Spleen (tissue), 11 donors: ENCODE data around the gene SPECC1. TPM values are rescaled to one million over a fixed set of nuclear protein-coding genes. Genes with fewer than 3 reads are reported as not detected.

Experiments
- DNase-seq: peaks from one replicate; pipeline ENCODE4 v3.0.0-alpha.2; 2020
- H3K27ac ChIP-seq, 8 donors: fragments of 200-600 bp; sonication (generic) in 7 of 8; 1 replicate in 4 of 8; 2 replicates in 4 of 8; pipeline versions ENCODE4 v1.5.0 to v1.8.0; 2016 to 2021; ENCODE audit warnings: inconsistent platforms in 4 of 8, mild to moderate bottlenecking in 4 of 8, moderate library complexity in 1 of 8
- H3K27me3 ChIP-seq, 7 donors: fragments of 200-600 bp; sonication (generic) in 6 of 7; replicated peaks in 1 of 7; 1 replicate in 4 of 7; 2 replicates in 3 of 7; pipeline versions ENCODE4 v1.5.0 to v1.8.0; 2016 to 2021; ENCODE audit warnings: inconsistent platforms in 3 of 7, mild to moderate bottlenecking in 1 of 7
- H3K36me3 ChIP-seq, 6 donors: fragments of 200-600 bp; sonication (generic) in 5 of 6; 1 replicate in 4 of 6; 2 replicates in 2 of 6; pipeline versions ENCODE4 v1.5.0 to v1.8.0; 2016 to 2021; ENCODE audit warnings: inconsistent platforms in 2 of 6
- H3K4me1 ChIP-seq, 6 donors: fragments of 200-600 bp; sonication (generic) in 5 of 6; 1 replicate in 3 of 6; 2 replicates in 3 of 6; pipeline versions ENCODE4 v1.5.0 to v1.8.0; 2016 to 2021; ENCODE audit warnings: inconsistent platforms in 3 of 6
- H3K4me3 ChIP-seq, 8 donors: fragments of 200-600 bp; sonication (generic) in 7 of 8; 1 replicate in 4 of 8; 2 replicates in 4 of 8; pipeline versions ENCODE4 v1.5.0 to v1.8.0; 2016 to 2021; ENCODE audit warnings: inconsistent platforms in 4 of 8, mild to moderate bottlenecking in 4 of 8, moderate library complexity in 2 of 8
- H3K9me3 ChIP-seq, 8 donors: fragments of 200-600 bp; sonication (generic) in 7 of 8; 1 replicate in 4 of 8; 2 replicates in 4 of 8; pipeline versions ENCODE4 v1.5.0 to v1.8.0; 2016 to 2021; ENCODE audit warnings: inconsistent platforms in 4 of 8
- POLR2A ChIP-seq, 3 donors: fragments of 450-650 bp; IDR thresholded peaks; one replicate each; pipeline ENCODE4 v1.5.1; 2017; ENCODE audit warnings: antibody characterized with exemption in 3 of 3, mild to moderate bottlenecking in 1 of 3
- POLR2AphosphoS5 ChIP-seq, 3 donors: sonication (generic); formaldehyde crosslinking; IDR thresholded peaks; one replicate each; pipeline ENCODE4 v1.5.1; 2017; ENCODE audit warnings: antibody characterized with exemption in 3 of 3
- WGBS, 5 donors: extraction: QIAGEN DNeasy Blood & Tissue Kit in 3 of 5; methylation state at CpG; one replicate each; pipeline versions ENCODE4 v1.1.5 to v1.1.7; 2013 to 2018; 5-methylcytosine and 5-hydroxymethylcytosine counted together
- intact Hi-C: fragments of 100-400 bp; cut with DNase I; formaldehyde crosslinking; loops from one replicate; pipeline ENCODE4 v1.15.0; 2023; ENCODE audit warnings: low total_unique reads
- polyA plus RNA-seq, 3 donors: library from polyadenylated mRNA; stranded (reverse); fragments of 200-250 nt; gene quantifications; one replicate each; pipeline ENCODE4 v1.2.1, GENCODE V29; 2013
- total RNA-seq, 7 donors: library from RNA; depleted of rRNA in 3 of 7; stranded (reverse); fragments of >200 nt in 3 of 7; fragmentation: NEBNext Ultra II Directional in 4 of 7; extraction: Animal tissue kit (Norgen Biotek cat#: 25700) in 4 of 7; gene quantifications; one replicate each; pipeline versions ENCODE4 v1.1.0 to v1.2.1, GENCODE V29; 2016 to 2021
- TF ChIP-seq, protein P1 (sequence below), 11 experiments: fragments of 200-600 bp in 7 of 11; fragments of 450-650 bp in 4 of 11; sonication (generic) in 4 of 11; IDR thresholded peaks in 8 of 11; conservative IDR thresholded peaks in 3 of 11; 1 replicate in 7 of 11; 2 replicates in 4 of 11; pipeline versions ENCODE4 v1.4.0 to v1.8.0; 2016 to 2021; ENCODE audit warnings: antibody characterized with exemption in 11 of 11, inconsistent platforms in 4 of 11, mild to moderate bottlenecking in 1 of 11
- donor health status: healthy with polysubstance abuse.
- donor health status: DM: no; HTN: no; CAD: no; lungs with moderate emphysema.
- donor health status: DM: no; HTN: no; CAD: no.
- donor health status: Bipolar disorder and iron deficiency.
- donor health status: healthy.
- donor health status: DM: no; HTN: no; CAD: no.
- donor health status: DM: yes; HTN: yes; CAD: no.

SPECC1 gene
- total and polyA plus RNA-seq, 10 donors = 7.4 to 129 (median 84.8) TPM

DNA sequence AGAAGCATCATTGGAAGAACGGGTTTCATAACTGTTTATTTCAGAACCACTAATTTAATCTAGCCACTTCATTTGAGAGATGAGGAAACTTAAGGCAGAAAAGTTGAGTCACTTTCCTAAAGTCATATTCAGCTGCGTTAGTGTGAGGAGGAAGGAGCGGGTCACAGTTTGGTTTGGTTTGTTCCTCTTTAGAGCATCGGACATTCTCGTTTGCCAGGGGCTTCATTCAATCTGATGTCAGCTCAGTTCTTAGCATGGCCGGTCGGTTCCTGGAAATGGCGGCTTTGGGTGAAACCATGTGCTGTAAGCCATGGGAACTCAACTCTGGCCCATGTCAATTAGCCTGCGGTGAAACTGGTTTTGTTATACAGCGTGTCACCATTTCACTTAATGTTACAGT lies 271.7 kb downstream of the SPECC1 start:
- TF ChIP-seq POLR2A (IDR thresholded peaks at IDR 0.05) (no peak), POLR2AphosphoS5 (IDR thresholded peaks at IDR 0.05) (no peak)
- TF ChIP-seq, protein P1, sequence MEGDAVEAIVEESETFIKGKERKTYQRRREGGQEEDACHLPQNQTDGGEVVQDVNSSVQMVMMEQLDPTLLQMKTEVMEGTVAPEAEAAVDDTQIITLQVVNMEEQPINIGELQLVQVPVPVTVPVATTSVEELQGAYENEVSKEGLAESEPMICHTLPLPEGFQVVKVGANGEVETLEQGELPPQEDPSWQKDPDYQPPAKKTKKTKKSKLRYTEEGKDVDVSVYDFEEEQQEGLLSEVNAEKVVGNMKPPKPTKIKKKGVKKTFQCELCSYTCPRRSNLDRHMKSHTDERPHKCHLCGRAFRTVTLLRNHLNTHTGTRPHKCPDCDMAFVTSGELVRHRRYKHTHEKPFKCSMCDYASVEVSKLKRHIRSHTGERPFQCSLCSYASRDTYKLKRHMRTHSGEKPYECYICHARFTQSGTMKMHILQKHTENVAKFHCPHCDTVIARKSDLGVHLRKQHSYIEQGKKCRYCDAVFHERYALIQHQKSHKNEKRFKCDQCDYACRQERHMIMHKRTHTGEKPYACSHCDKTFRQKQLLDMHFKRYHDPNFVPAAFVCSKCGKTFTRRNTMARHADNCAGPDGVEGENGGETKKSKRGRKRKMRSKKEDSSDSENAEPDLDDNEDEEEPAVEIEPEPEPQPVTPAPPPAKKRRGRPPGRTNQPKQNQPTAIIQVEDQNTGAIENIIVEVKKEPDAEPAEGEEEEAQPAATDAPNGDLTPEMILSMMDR (IDR thresholded peaks at IDR 0.05 in 8 of 11, conservative IDR thresholded peaks at IDR 0.05 in 3 of 11) = no peak
- intact Hi-C loops = no loop called here
- Histone ChIP-seq H3K27me3 (no peaks in the 10 kb centered on the region), H3K4me3 (no peak overlapping the region), H3K27ac (peak overlapping the region in 4 of 8 donors; percentile 31 to 63 (median 54)), H3K36me3 (peaks cover 0 to 4% (median 0%) of the 10 kb centered on the region in 6 donors), H3K9me3 (no peaks in the 10 kb centered on the region), H3K4me1 (peaks cover 9 to 53% (median 22%) of the 10 kb centered on the region in 6 donors)
- DNase-seq = no peak
- 67 to 91% (median 74%) methylated on average over 10 of the region's 10 CpGs for WGBS, 5 donors

DNA sequence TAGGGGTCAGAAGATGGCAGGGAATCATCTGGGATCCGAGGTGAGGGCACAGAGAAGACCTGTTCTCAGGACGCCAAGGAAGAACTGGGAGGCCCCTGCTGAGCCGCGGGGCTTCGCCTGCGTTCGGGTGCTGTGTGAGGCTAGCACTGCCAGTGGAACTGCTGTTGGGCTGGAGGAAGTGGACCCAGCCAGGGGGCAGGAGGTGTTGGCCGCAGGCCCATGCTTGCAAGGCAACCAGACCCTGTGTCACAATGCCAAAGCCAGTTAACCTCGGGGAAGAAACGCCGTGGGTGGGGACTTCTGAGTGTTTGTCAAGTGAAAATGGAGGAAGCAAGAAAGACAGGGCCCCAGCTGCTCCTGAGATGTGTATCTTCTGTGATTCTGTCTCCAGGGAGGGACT lies 272.7 kb downstream of the SPECC1 start:
- peaks cover 9 to 43% (median 21%) of the 10 kb centered on the region in 6 donors for H3K4me1 ChIP-seq
- TF ChIP-seq POLR2AphosphoS5 (IDR thresholded peaks at IDR 0.05) (peak; percentile 63 to 74 (median 73)), POLR2A (IDR thresholded peaks at IDR 0.05) (no peak)
- TF ChIP-seq, protein P1 (IDR thresholded peaks at IDR 0.05 in 8 of 11, conservative IDR thresholded peaks at IDR 0.05 in 3 of 11) = no peak
- H3K36me3 ChIP-seq = peaks cover 0 to 4% (median 0%) of the 10 kb centered on the region in 6 donors
- no peaks in the 10 kb centered on the region for H3K9me3 ChIP-seq
- peak overlapping the region in 5 of 8 donors; percentile 31 to 63 (median 52) for H3K27ac ChIP-seq
- 24 to 66% (median 44%) methylated on average over 11 of the region's 11 CpGs for WGBS, 5 donors
- DNase-seq = peak; percentile 83
- no peak overlapping the region for H3K4me3 ChIP-seq
- intact Hi-C loops = no loop called here
- no peaks in the 10 kb centered on the region for H3K27me3 ChIP-seq

DNA sequence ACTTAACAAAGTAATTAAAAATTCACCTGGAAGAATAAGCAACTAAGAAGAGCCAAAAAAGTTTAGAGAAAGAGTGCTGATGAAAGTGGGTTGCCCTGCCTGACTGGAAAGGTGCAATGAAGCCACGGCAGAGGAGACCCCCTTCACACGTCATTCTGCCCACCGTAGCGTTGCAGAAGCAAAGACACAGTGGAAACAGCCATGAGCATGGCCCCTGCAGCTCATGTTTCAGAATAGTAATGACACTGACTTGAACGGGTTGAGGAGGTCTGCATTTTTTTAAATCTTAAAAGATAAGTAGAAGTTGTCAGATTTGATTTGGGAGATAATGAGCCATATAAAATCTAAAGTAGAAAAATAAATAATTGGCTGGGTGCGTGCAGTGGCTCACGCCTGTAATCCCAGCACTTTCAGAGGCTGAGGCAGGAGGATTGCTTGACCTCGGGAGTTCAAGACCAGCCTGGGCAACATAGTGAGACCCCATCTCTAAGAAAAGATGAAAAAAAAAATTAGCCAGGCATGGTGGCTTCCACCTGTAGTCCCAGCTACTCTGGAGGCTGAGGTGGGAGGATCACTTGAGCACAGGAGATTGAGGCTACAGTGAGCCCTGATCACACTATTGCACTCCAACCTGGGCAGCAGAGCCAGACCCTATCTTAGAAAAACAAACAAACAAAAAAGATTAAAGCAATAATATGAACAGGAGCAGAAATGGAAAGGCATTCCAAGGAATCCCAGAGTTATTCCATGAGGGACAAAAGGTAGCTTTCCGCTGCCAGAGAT lies 273.6 kb downstream of the SPECC1 start:
- peak overlapping the region in 5 of 8 donors; percentile 31 to 63 (median 52) for H3K27ac ChIP-seq
- peaks cover 9 to 35% (median 20%) of the 10 kb centered on the region in 6 donors for H3K4me1 ChIP-seq
- no peaks in the 10 kb centered on the region for H3K9me3 ChIP-seq
- H3K36me3 ChIP-seq = peaks cover 0 to 4% (median 0%) of the 10 kb centered on the region in 6 donors
- DNase-seq = no peak
- 88 to 94% (median 91%) methylated on average over 9 of the region's 9 CpGs for WGBS, 5 donors
- TF ChIP-seq POLR2AphosphoS5 (IDR thresholded peaks at IDR 0.05) (no peak), POLR2A (IDR thresholded peaks at IDR 0.05) (no peak)
- TF ChIP-seq, protein P1 (IDR thresholded peaks at IDR 0.05 in 8 of 11, conservative IDR thresholded peaks at IDR 0.05 in 3 of 11) = no peak
- intact Hi-C loops = no loop called here
- H3K27me3 ChIP-seq = no peaks in the 10 kb centered on the region
- no peak overlapping the region for H3K4me3 ChIP-seq

DNA sequence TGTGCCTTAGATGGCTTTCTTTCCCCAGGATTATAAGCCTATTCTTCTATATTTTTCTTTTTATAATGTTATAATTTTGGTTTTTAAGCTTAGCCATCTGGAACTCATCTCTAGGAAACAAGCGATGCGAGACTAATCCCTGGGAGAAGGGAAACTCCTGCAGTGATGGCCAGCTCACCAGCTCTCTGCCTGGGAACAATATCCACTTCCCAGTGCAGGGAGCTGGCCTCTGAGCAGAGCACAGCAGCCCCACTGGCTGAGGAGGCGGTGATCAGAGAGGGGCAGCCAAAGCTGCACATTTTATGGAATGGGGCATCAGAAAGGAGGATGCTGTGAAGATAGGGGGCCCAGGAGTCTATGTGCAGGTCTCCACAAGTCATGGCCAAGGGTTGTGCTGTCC lies 274.9 kb downstream of the SPECC1 start:
- 92 to 99% (median 97%) methylated on average over 3 of the region's 3 CpGs for WGBS, 5 donors
- no peak overlapping the region for H3K4me3 ChIP-seq
- H3K27ac ChIP-seq = no peak overlapping the region
- H3K36me3 ChIP-seq = peaks cover 0 to 4% (median 0%) of the 10 kb centered on the region in 6 donors
- intact Hi-C loops = no loop called here
- H3K27me3 ChIP-seq = no peaks in the 10 kb centered on the region
- H3K9me3 ChIP-seq = no peaks in the 10 kb centered on the region
- TF ChIP-seq, protein P1 (IDR thresholded peaks at IDR 0.05 in 8 of 11, conservative IDR thresholded peaks at IDR 0.05 in 3 of 11) = no peak
- TF ChIP-seq POLR2A (IDR thresholded peaks at IDR 0.05) = no peak
- no peak for TF ChIP-seq POLR2AphosphoS5 (IDR thresholded peaks at IDR 0.05)
- H3K4me1 ChIP-seq = peaks cover 9 to 25% (median 15%) of the 10 kb centered on the region in 6 donors
- DNase-seq = no peak
